Naive thymus-derived CD8-positive, alpha-beta T cell (primary cell): ENCODE measurements around the gene CENPP. TPM values are rescaled to one million over a fixed set of nuclear protein-coding genes. Genes with fewer than 3 reads are reported as not detected.

Experiments
- ATAC-seq, 2 donors: fragments of 150-1000 bp; cut with Tn5 transposase in 1 of 2; sonication (Bioruptor Pico), chemical (Tn5 transposase) in 1 of 2; 1 replicate in 1 of 2; 2 replicates in 1 of 2; pipeline ENCODE4 v1.10.0; 2021; ENCODE audit warnings: mild to moderate bottlenecking in 2 of 2, moderate library complexity in 2 of 2
- POLR2A ChIA-PET: fragments of 350-600 bp; sonication (Branson Sonifier 250); formaldehyde crosslinking; loops from one replicate; lab custom pipeline; 2021; ENCODE audit warnings: antibody characterized with exemption; lab: Charles Lee
- DNase-seq, 10 donors: peaks; one replicate each; pipeline versions ENCODE4 v3.0.0 to v3.0.0-alpha.2; 2020 to 2022
- H3K27ac Mint-ChIP-seq, 10 donors: one replicate each; pipeline ENCODE4 v1.8.0; 2020 to 2022; ENCODE audit warnings: mild to moderate bottlenecking in 10 of 10, mixed read lengths in 10 of 10, moderate library complexity in 4 of 10, inconsistent platforms in 1 of 10
- H3K27me3 Mint-ChIP-seq, 5 donors: one replicate each; pipeline ENCODE4 v1.8.0; 2021 to 2022; ENCODE audit warnings: mixed read lengths in 5 of 5
- H3K36me3 Mint-ChIP-seq, 3 donors: one replicate each; pipeline ENCODE4 v1.8.0; 2020 to 2022; ENCODE audit warnings: mixed read lengths in 3 of 3, mild to moderate bottlenecking in 2 of 3, inconsistent platforms in 1 of 3
- H3K4me1 Mint-ChIP-seq, 4 donors: one replicate each; pipeline ENCODE4 v1.8.0; 2021 to 2022; ENCODE audit warnings: mixed read lengths in 4 of 4
- H3K4me3 Mint-ChIP-seq, 10 donors: one replicate each; pipeline ENCODE4 v1.8.0; 2020 to 2022; ENCODE audit warnings: mild to moderate bottlenecking in 10 of 10, mixed read lengths in 10 of 10, moderate library complexity in 6 of 10, inconsistent platforms in 1 of 10
- H3K9me3 Mint-ChIP-seq, 9 donors: one replicate each; pipeline ENCODE4 v1.8.0; 2020 to 2022; ENCODE audit warnings: mixed read lengths in 9 of 9, mild to moderate bottlenecking in 3 of 9, inconsistent platforms in 1 of 9, moderate library complexity in 1 of 9
- polyA plus RNA-seq, 3 donors: library from polyadenylated mRNA; unstranded; fragments of 300-500 nt; fragmentation: Illumina TruSeq; gene quantifications; one replicate each; pipeline ENCODE4 v1.2.3, GENCODE V29; 2021
- total RNA-seq, 8 experiments: library from RNA in 2 of 8; stranded (reverse) in 2 of 8; gene quantifications; one replicate each; pipeline ENCODE4 v1.2.3 and lab custom pipeline; 2021 to 2026

The CENPP gene
- total RNA-seq (1 to 10 TPM; 4.4 TPM), polyA plus RNA-seq (1 to 10 TPM; 2.4 to 5.2 (median 3.0) TPM), total RNA-seq (lab: John Stamatoyannopoulos, UW) (4.4 to 12.2 (median 6.3) reads per million in 6 experiments)

- ATAC-seq (peak; percentile 94 to 95), DNase-seq (peak; percentile 70 to 94 (median 81))
- H3K27me3 Mint-ChIP-seq, result no peaks in the 10 kb centered on the region
- peak within 1 kb of the TSS; percentile 97 to 100 (median 99) for H3K27ac Mint-ChIP-seq
- H3K4me1 Mint-ChIP-seq, result peaks cover 8 to 36% (median 32%) of the 10 kb centered on the region in 4 donors
- peak within 1 kb of the TSS; percentile 97 to 100 (median 99) for H3K4me3 Mint-ChIP-seq
- POLR2A ChIA-PET, result interaction anchor here (0.6 to 2.4 kb wide), 8 partner anchors 13 to 345 kb away, joined by 3 to 17 read pairs (median 4); partner anchors contain the start of genes IARS1 and IPPK
- peaks cover 0 to 28% (median 5%) of the 10 kb centered on the region in 3 donors for H3K36me3 Mint-ChIP-seq
- no peaks in the 10 kb centered on the region for H3K9me3 Mint-ChIP-seq
Observed at GRCh38 chr9:92325269-92325990, at the start of gene CENPP, which contains the start of gene NOL8. Gene CENPP (plus strand): TSS chr9:92325953. Gene NOL8 (minus strand): TSS chr9:92325350. CDS start chr9:92324161, 1,189 bp downstream.

- no peaks in the 10 kb centered on the region for H3K27me3 Mint-ChIP-seq
- H3K4me3 Mint-ChIP-seq, result peak overlapping the region in 9 of 10 donors; percentile 17 to 83 (median 41)
- H3K4me1 Mint-ChIP-seq, result peaks cover 8 to 26% (median 23%) of the 10 kb centered on the region in 4 donors
- peak overlapping the region; percentile 40 to 95 (median 82) for H3K27ac Mint-ChIP-seq
- DNase-seq, result peak in 1 of 10 donors; percentile 5
- POLR2A ChIA-PET, result interaction anchor here (0.6 to 0.7 kb wide), 2 partner anchors 14 to 1797 kb away, joined by 3 read pairs; no protein-coding TSS in a partner anchor
- no peaks in the 10 kb centered on the region for H3K9me3 Mint-ChIP-seq
- peaks cover 15 to 97% (median 32%) of the 10 kb centered on the region in 3 donors for H3K36me3 Mint-ChIP-seq
- peak in 1 of 2 donors; percentile 61 for ATAC-seq
Observed at GRCh38 chr9:92276331-92277032, 49.3 kb upstream of the CENPP start.

- no peak for ATAC-seq
- Mint-ChIP-seq H3K4me3 (peak overlapping the region in 1 of 10 donors; percentile 6), H3K36me3 (peaks cover 15 to 95% (median 29%) of the 10 kb centered on the region in 3 donors)
Observed at GRCh38 chr9:92278110-92278509, 47.6 kb upstream of the CENPP start.

GRCh38 chr9:92279302-92279701, 46.5 kb upstream of the CENPP start:
- Mint-ChIP-seq H3K27ac (peak overlapping the region in 2 of 10 donors; percentile 17 to 62), H3K4me3 (no peak overlapping the region), H3K27me3 (no peaks in the 10 kb centered on the region), H3K36me3 (peaks cover 8 to 93% (median 27%) of the 10 kb centered on the region in 3 donors), H3K9me3 (no peaks in the 10 kb centered on the region), H3K4me1 (peaks cover 8 to 26% (median 22%) of the 10 kb centered on the region in 4 donors)
- ATAC-seq, result no peak
- POLR2A ChIA-PET, result interaction anchor here (1.4 kb wide), 1 partner anchor 165 kb away, joined by 3 read pairs; the partner anchor contains the start of gene SPTLC1
- DNase-seq, result no peak

More at GRCh38 chr9:92278110-92278509, 47.6 kb upstream of the CENPP start:
- Mint-ChIP-seq H3K9me3 (no peaks in the 10 kb centered on the region), H3K27ac (peak overlapping the region in 2 of 10 donors; percentile 58 to 78), H3K4me1 (peaks cover 8 to 26% (median 22%) of the 10 kb centered on the region in 4 donors), H3K27me3 (no peaks in the 10 kb centered on the region)
- DNase-seq, result no peak
- POLR2A ChIA-PET, result interaction anchor here (1.4 kb wide), 1 partner anchor 163 kb away, joined by 3 read pairs; the partner anchor contains the start of gene SPTLC1

- ATAC-seq (no peak), DNase-seq (no peak)
- H3K9me3 Mint-ChIP-seq, result no peaks in the 10 kb centered on the region
- H3K27ac Mint-ChIP-seq, result peak overlapping the region in 4 of 10 donors; percentile 3 to 26 (median 16)
- no peak overlapping the region for H3K4me3 Mint-ChIP-seq
- peaks cover 26 to 46% (median 43%) of the 10 kb centered on the region in 4 donors for H3K4me1 Mint-ChIP-seq
- peaks cover 0 to 56% (median 18%) of the 10 kb centered on the region in 3 donors for H3K36me3 Mint-ChIP-seq
- peaks cover 0 to 1% (median 0%) of the 10 kb centered on the region in 5 donors for H3K27me3 Mint-ChIP-seq
- POLR2A ChIA-PET, result no interaction called here
Observed at GRCh38 chr9:92289708-92290390, 35.9 kb upstream of the CENPP start.

GRCh38 chr9:92290785-92291429, 34.8 kb upstream of the CENPP start:
- Mint-ChIP-seq H3K27me3 (peaks cover 0 to 1% (median 0%) of the 10 kb centered on the region in 5 donors), H3K27ac (peak overlapping the region in 7 of 10 donors; percentile 7 to 85 (median 70)), H3K36me3 (peaks cover 0 to 46% (median 10%) of the 10 kb centered on the region in 3 donors), H3K9me3 (no peaks in the 10 kb centered on the region), H3K4me1 (peaks cover 31 to 55% (median 53%) of the 10 kb centered on the region in 4 donors), H3K4me3 (peak overlapping the region in 9 of 10 donors; percentile 9 to 57 (median 44))
- no peak for ATAC-seq
- POLR2A ChIA-PET, result interaction anchor here (3.1 kb wide), 1 partner anchor 35 kb away, joined by 8 read pairs; the partner anchor contains the start of genes CENPP and NOL8
- DNase-seq, result no peak

GRCh38 chr9:92291577-92291976, 34.2 kb upstream of the CENPP start:
- POLR2A ChIA-PET, result interaction anchor here (0.6 to 3.1 kb wide), 4 partner anchors 27 to 177 kb away, joined by 3 to 8 read pairs (median 3); partner anchors contain the start of genes CENPP and NOL8

GRCh38 chr9:92292338-92293074, 33.2 kb upstream of the CENPP start:
- H3K4me1 Mint-ChIP-seq, result peaks cover 31 to 61% (median 53%) of the 10 kb centered on the region in 4 donors
- no peak for ATAC-seq
- peak overlapping the region; percentile 94 to 99 (median 98) for H3K4me3 Mint-ChIP-seq
- peaks cover 0 to 41% (median 17%) of the 10 kb centered on the region in 3 donors for H3K36me3 Mint-ChIP-seq
- no peak for DNase-seq
- H3K27ac Mint-ChIP-seq, result peak overlapping the region; percentile 83 to 99 (median 99)
- H3K9me3 Mint-ChIP-seq, result no peaks in the 10 kb centered on the region
- peaks cover 0 to 1% (median 0%) of the 10 kb centered on the region in 5 donors for H3K27me3 Mint-ChIP-seq
- POLR2A ChIA-PET, result interaction anchor here (0.5 to 3.1 kb wide), 3 partner anchors 33 to 127 kb away, joined by 3 to 8 read pairs (median 3); partner anchors contain the start of genes CENPP and NOL8

More at GRCh38 chr9:92291577-92291976, 34.2 kb upstream of the CENPP start:
- H3K4me3 Mint-ChIP-seq, result peak overlapping the region in 6 of 10 donors; percentile 8 to 99 (median 28)
- H3K27me3 Mint-ChIP-seq, result peaks cover 0 to 1% (median 0%) of the 10 kb centered on the region in 5 donors
- H3K4me1 Mint-ChIP-seq, result peaks cover 31 to 56% (median 55%) of the 10 kb centered on the region in 4 donors
- no peak for ATAC-seq
- peak overlapping the region in 7 of 10 donors; percentile 7 to 85 (median 44) for H3K27ac Mint-ChIP-seq
- DNase-seq, result no peak
- no peaks in the 10 kb centered on the region for H3K9me3 Mint-ChIP-seq
- peaks cover 0 to 41% (median 10%) of the 10 kb centered on the region in 3 donors for H3K36me3 Mint-ChIP-seq

GRCh38 chr9:92293075-92293354, 32.7 kb upstream of the CENPP start:
- peaks cover 0 to 1% (median 0%) of the 10 kb centered on the region in 5 donors for H3K27me3 Mint-ChIP-seq
- ATAC-seq (no peak), DNase-seq (no peak)
- peaks cover 0 to 41% (median 20%) of the 10 kb centered on the region in 3 donors for H3K36me3 Mint-ChIP-seq
- POLR2A ChIA-PET, result interaction anchor here (0.5 to 3.1 kb wide), 2 partner anchors 33 to 37 kb away, joined by 3 to 8 read pairs; partner anchors contain the start of genes CENPP and NOL8
- H3K9me3 Mint-ChIP-seq, result no peaks in the 10 kb centered on the region
- peak overlapping the region; percentile 94 to 99 (median 98) for H3K4me3 Mint-ChIP-seq
- peaks cover 29 to 65% (median 53%) of the 10 kb centered on the region in 4 donors for H3K4me1 Mint-ChIP-seq
- H3K27ac Mint-ChIP-seq, result peak overlapping the region; percentile 83 to 99 (median 99)
